Measurements from ENCODE around the gene ALX4.

Gene ALX4

DNA sequence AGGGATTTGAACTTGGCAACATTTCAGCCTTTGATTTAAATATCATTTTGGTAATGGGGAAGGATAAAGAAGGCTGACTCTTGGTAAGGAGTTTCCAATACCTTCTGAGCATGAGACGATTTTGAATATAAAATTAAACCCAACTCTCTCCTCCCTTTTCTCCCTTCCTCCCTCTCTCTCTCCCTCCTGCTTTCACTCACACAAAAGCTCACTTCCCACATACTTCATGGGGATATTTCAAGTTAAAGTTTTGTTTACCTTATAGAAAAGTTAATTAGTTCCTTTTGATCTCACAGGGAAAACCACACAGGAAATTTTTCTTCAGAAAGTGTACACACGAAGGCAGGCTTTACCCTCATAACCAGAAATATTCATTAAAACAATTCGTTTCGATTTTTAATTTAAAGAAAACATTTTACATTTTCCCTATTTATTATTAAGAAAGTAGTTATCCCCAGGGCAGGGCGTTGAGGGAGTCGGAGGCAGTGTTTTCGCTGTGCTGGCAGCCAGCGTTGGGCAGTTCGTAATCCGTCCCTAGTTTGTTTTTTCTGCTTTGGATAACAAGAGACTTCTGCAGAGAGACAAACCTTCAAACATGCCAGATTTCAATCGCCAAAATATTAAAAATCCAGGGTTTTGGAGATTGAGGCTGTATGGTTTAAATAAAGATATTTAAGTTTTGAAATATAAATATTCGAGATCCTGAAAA, 25.3 kb upstream of the ALX4 start:
- no peak for DNase-seq

GRCh38 chr11:44334356-44335004, 24.5 kb upstream of the ALX4 start:
- DNase-seq: no peak

DNA sequence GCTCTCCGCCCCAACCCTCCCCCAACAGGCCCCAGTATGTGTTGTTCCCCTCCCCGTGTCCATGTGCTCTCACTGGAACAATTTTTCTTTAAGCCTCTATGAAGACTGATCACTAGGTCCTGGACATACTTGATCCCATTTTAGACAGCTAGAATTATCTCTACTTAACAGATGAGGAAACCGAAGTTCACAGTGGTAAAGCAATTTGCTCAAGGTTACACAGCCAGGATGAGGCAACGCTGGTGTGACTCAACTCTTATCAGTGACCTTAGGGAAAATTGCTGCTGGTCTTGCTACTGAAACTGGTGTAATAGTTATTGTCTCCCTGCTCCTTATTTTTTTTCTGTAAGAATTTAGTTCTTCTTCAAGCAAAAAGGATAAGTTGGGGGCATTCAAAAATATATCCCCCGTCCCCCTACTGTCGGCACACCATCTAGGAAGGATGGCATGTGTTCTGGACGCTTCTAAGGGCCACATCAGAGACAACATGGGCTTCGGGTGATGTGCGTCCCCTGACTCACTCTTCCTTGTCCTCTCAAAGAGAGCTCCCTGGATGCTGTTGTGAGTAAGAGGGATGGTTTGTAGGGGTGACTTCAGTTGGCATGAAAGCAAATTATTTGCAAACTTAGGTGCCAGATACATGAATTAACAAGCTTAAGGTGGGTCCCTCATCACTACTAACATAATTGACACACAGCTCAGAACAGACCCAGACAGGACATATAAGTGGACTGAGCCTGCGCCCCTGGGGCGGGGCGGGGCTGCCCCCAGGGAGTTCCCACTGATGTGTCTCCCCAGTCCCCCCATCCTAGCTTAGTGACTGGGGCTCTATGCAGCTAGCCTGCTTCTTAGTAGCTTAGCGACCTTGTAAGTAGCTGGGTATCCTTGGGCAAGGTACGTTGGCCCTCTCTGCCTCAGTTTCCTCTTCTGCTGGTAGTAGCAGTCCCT, 23.6 kb upstream of the ALX4 start:
- no peak for DNase-seq

GRCh38 chr11:44332665-44333064, 22.7 kb upstream of the ALX4 start:
- DNase-seq: no peak

- DNase-seq: no peak
Measured at GRCh38 chr11:44329472-44330230, 19.7 kb upstream of the ALX4 start.

GRCh38 chr11:44328138-44328660, 18.3 kb upstream of the ALX4 start:
- DNase-seq: no peak

GRCh38 chr11:44327730-44328129, 17.8 kb upstream of the ALX4 start:
- DNase-seq: no peak

GRCh38 chr11:44326615-44327475, 16.9 kb upstream of the ALX4 start:
- no peak for DNase-seq

- DNase-seq: no peak
Measured at GRCh38 chr11:44325698-44326097, 15.8 kb upstream of the ALX4 start.

DNA sequence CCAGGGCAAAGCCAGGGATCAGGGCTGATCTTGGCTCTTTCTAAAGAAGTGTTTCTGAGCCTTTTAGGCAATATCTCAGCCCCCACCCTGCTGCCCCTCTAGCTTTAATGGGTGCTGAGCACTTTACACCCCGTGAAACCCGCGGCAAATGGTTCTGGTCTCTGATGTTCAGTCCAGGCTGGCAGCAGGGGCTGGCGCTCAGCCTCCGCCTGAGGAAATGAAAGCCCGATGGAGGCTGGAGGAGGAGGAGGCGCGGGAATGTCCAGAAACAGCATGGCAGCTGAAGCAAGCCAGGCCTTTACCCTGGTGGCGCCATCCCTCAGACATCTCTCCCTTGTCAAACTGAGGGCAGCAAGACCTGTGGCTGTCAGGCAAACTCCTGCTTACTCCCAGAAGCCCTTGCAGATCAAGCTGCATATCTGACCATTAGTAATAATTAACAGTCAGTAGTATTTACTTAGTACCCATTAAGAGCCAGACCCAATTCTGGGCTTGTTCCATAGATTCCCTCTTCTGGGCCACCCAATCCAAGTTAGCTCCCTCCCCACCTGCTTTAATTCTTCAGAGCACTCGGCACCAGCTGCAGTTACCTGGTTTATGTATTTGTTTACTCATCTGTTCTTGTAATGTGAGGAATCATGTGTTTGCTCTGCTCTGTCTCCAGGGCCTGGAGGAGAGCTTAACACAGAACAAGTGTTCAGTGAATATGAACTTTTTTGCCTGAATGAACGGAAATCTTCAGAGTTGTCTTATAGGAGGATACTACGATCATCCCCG, 15.0 kb upstream of the ALX4 start:
- no peak for DNase-seq

DNA sequence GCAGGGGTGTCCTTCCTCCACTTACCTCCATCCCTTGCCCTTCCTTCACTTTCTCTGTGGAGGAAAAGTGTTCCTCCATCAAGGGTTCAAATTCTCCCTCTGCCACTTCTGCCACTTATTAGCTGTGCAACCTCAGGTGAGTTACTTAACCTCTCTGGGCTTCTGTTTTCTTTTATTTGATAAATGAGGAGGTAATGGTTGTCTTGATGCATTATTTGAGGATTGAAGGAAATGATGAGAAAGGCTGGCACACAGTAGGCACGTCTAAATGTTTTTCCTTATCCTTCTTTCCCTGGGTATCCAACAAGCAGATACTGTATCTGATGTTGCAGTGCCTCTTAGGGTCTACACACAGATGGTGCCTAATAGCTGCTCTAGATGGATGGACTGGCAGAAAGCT, 14.3 kb upstream of the ALX4 start:
- DNase-seq: no peak

DNA sequence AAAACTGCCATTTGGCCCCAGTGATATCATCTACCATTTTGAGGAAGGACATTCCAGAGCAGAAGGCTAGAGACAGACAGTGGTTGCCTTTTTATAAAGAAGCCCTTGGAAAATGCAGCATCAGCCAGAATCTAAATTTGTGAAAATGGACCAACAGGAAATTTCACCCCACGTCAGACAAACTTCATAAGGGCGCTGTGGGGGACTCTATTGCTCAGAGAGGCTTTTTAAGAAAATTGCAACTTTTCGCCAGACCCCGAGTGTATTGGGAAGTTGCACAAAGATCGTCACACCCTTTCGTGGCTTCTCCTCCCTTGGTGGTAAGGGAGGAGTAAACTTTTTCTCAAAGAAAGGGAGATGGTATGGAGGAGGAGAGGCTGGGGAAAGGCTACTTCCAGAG, 12.3 kb upstream of the ALX4 start:
- DNase-seq: no peak

DNA sequence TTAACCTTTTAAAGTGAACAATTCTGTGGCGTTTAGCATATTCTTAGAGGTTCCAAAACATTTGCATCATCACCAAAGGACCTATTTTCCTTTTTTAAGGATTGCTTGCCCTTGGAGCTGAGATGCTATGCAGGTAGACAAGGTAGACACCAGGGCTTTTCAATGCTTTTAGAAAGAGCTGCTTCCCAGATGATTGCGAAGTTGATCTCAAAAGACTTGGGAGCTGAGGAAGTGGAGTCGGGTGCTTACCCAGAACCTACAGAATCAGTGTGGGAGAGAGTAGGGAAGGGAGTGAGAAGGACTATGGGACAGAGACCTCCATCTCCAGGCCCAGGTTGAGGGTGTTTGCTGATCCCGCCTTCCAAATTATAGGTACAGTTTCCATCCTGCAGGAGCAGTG, 11.1 kb upstream of the ALX4 start:
- DNase-seq: no peak

GRCh38 chr11:44320289-44320973, 10.5 kb upstream of the ALX4 start:
- no peak for DNase-seq

DNA sequence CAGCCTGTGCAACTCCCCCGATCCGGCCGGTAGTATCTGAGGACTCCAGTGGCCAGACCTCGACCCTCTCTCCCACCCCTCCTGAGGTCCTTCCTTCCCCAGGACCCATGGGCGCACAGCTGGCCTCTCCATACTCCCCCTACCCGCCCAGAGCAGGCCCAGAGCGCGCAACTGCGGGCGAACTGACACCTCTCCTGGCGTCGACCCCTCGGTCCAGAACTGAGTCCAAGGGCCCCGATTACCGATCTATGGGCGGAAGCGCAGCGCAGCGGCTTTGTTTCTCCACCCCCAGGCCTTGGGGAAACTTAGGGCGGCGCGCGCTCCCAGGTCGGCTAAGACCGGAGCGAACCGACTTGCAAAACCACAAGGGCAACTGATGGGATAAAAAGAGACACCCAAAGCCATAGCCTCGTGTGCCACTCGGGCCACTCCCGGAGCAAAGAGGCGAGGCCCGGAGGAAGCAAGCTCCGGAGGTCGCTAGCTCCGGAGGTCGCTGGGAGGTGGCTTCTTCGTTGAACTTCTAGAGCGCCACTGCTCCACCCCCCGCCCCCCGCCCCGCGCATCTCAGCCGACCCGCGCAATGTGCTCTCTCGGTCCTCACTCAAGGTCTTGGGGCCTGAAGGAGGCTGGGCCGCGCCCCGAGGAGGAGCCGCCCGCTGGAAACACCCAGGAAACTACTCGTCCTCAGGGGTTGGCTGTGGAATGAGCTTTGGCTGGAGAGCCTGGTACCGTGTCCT, 9.8 kb upstream of the ALX4 start:
- DNase-seq: no peak

- DNase-seq: no peak
Measured at GRCh38 chr11:44319170-44319551, 9.2 kb upstream of the ALX4 start.

- no peak for DNase-seq
Measured at GRCh38 chr11:44318369-44318768, 8.4 kb upstream of the ALX4 start.

GRCh38 chr11:44316659-44317240, 6.8 kb upstream of the ALX4 start:
- DNase-seq: no peak
